Measurements from ENCODE around the gene ABHD5.

ABHD5 gene

DNA sequence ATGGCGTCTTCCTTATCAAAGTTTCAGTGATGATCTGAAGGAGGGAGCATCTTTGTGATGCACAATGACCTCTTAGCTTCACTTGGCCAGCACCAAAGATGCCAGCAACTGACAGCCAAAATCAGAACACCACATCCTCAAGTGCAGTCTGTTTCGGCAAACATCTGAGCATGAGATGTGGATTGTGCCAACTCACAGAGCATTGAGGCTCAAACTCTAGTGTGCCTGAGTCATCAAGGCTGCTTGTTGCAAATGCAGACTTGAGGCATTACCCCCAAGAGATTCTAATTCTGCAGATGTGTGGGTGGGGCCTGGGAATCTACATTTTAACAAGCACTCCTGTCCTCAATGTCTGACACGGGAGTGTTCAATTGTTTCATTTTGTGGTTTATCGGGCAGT is 35.8 kb downstream of the ABHD5 start:
- DNase-seq: no peak

DNA sequence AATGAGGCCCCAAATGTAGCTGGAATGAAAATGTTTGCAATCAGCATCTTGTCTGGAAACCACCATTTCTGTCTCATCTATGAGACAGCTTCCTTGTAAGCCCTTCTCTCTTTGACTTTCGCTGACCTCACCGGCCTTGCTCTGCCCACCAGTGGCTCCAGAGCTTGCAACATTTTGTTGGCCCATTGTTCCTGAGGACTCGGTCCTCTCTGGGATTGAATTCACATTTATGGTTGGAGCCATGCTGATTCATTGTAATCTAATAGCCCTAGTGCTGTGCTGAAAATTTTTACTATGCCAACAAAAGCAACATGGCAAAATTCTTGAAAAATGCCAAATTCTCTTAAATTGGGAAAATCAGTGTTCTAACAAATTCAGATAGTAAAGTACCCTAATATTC is 37.2 kb downstream of the ABHD5 start:
- DNase-seq: no peak

DNA sequence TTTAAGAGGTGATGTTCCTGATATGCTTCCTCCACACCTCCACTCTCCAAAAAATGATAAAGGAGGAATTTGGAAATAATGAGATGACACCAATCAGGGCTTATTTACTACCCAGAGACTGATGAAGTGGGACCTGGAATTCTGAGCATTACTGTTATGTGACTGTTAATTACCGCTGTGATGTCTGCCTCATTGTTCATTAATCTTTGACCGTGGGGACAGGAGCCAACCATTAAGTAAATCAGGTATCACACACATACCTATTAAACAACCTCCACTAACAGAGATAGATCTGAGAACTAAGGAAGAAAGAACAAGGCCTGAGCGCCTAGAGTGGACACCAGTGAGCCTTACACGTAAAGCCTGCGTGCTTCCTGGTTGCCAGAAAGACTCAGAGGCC is 37.7 kb downstream of the ABHD5 start:
- DNase-seq: no peak

DNA sequence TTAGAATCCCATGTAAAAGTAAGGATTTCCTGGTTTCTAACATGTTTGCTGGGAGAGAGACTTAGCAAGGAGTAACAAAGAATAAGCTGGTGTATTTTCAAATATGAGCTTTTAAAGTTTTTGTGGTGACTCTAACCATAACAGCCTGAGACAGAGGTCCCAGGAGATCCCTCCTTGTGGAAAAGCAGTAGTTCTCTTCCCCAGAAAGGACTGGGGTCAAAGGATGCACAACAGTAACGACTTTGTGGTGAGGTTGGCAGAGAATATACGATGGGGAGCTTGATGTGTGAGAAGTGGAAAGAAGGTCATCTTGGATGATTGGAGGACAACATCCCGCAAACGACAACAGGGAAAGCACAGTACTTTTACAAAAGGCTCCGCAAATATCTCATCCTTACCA is 38.2 kb downstream of the ABHD5 start:
- DNase-seq: no peak

DNA sequence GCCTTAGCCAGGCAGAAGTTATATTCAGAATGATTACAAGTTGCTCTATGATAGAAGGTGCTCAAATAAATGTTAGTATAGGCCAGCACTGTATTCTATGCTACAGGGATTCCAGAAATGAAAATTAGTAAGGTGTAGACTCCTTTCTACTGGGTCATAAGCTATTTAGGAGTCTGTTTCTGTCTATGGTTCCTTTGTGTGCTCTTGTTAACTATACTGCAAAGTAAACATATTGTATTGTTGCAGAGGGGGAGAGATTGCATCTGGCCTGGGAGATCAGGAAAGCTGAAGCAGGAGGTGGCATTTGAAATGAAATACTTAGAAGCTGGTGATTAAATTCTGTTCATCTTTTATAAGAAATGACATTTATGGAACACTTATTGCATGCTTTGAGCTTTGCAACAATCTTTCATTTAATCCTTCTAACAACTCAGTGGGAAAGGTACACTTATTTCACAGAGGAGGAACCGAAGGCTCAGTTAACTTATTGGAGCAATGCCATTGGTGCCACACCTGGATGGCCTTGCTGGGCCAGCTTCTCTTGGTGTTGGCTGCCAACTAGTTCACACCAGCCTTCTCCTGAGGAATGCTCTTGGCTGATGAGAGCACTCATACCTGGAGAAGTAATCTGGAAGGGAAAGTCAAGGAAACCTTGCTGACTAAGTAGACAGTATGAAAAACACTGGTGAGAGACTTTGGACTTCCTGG is 39.1 kb downstream of the ABHD5 start:
- DNase-seq: no peak

DNA sequence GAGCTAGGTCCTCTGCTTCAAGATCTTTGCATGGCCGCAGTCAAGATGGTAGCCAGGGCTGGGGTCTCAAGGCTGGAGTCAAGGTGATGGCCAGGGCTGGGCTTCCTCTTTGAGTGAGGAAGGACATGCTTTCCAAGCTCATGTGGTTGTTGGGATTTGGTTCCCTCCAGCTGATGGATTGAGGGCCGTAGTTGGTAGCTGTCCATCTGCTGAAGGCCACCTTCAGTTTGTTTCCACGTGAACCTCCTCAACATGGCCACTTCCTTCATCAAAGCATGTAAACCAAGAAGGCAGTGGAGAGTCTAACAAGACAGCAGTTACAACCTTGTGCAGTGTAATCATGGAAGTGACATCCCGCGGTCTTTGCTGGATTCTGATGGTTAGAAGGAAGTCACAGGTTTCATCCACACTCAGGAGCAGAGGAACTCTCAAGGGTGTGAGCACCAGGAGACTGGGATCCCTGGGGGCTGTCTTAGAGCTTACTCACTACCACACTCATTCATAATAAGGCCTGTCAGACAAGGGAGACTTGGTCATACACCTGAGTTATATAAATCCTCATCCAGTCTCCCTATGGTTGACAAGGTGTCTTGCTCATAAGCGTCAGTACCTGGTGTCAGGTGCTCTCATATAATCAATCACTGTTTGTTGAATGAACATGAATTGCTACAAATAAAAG is 42.1 kb downstream of the ABHD5 start:
- DNase-seq: no peak

DNA sequence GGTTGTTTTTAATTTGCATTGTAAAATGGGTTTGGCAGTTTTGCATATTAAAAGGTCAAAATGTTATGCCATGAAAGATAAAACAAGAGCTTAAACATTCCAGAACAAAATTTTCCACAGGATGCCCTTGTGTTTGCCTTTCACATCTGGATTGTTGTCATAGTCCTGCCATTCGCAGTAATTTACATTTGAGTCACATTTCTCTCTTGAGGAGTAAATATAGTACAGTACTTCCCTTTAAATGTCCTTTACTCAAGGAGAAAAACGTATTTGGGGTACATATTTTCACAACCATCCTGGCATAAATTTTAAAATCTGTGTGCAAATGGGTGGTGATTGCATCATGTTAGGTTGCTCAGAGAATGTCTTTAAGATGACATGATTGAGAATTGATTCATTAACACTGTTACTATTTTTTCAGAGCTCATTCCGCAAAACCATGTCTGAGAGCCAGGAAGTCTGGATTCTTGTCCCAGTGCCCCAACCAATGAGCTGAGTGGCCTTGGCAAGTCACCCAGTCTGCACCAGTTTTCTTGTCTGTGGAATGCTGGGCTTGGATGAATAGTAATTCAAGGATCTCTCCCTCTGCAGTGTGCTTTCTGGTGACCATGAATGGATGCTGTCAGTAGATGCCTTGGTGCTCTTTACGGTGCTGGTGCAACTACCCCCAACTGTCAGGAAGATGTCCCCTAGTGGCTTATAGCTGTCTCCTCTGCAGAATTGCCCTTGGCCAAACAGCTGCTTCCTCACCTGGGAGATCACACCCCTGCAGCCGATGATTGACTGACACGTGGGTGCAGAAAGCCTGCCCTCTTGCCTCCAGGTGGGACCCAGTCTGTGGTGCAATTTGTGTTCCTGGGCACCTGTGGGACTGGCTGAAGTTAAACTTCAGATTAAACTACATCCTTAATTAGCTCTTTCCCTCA is 43.0 kb downstream of the ABHD5 start:
- DNase-seq: no peak

DNA sequence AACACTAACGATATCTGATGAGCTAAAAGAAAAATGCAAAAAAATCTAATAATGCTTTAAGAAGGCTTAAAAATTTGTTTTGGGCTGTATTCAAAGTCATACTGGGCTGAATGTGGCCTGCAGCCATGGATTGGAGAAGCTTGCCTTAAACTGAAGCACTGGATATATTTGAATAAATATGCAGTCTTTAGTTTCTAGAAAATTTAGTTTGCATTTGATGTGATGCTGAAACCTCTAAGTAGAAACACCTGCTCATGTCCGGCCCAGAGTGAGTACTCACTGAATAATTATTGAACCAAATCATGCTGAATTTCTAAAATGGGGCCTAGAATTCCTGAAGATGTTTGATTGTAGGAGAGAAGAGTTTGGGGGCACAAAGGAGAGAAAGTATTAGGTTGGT is 43.9 kb downstream of the ABHD5 start:
- DNase-seq: no peak

DNA sequence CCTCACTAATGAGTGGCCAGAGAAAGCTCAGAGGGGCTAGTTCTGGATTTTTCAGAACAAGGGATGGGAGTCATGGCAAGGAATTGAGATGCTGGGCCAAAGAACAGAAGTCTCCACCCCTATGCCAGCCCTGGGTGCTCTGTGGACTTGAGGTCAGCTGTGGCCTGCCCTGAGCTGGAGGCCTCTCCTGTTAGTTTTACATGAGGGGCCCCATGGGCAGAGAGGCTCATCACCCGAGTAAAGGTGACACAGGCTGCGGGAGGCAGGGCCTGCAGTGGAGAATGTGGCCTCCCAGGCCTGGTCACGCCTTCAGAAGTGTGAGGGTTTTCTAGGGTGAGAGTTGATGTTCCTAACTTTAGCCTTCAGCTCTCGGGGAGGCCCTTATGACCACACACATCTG is 44.9 kb downstream of the ABHD5 start:
- DNase-seq: no peak

DNA sequence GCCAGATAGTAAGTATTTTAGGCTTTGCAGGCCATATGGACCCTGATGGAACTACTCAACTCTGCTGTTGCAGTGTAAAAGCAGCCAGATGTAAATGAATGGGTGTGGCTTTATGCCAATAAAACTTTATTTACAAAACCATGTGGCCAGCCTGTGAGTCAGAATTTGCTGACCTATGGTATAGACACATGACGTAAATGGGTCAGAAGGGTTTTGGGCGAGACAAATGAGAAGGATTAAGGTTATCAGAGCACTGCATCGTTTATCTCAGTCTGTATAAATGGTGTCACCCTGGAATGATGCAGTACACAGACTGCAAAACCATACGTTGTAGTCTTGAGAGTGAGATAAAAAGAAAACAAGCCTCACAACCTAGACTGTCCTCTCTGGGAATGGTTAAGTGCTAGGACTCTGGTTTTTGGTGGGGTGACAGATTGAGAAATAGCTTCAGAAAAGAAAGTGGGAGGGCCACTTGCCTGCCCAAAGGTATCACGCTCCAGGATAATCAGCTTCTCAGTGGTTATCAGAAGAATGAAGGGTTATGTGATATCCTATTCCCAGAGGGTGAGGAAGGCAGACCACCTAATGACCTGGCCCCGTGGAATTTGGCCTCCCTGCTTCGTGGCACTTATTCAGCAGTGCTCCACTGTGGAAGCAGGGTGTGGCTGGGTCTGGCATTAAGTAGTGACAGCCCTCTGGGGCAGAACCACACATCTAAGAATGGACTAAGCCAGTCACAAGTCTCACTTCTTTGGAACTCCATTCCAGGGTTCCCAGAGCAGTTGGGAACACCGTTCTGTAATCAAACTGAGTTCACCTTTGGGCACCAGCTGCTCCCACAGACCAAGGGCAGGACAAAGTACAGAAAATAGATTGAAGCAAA is 46.1 kb downstream of the ABHD5 start:
- DNase-seq: no peak

DNA sequence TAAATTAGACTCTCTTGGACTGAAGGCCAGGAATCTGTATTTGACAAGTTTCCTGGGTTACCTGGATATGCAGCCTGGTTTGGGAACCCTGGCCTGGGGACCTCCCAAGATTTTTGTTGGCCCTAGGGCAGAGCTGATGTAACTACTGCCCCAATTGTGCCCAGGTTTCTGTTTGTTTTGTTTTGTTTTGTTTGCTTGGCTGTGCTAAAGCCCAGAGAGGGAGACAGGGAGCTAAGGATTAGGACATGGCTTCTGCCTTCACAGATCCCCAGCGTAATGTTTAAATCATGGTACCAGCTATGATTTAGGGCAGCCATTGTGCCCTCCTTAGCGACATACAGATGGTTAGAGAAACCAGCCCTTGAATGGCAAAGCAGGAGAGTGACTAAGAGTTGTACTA is 47.6 kb downstream of the ABHD5 start:
- no peak for DNase-seq

DNA sequence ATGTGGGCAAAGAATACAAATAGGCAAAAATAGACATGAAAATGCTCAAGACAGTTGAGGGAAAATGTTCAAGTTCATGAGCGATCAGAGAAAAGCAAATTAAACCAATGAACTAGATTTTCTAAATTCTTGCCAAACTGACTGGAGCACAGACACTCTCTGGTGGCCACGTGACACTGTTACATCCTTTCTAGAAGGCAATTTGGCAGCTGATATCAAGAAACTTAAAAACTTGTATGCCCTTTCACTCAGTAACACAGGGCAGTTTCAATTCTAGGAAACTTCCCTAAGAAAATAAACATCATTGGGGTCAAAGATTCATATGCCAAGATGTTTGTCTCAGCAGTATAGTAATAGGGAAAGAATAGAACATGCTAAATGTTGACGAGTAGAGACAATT is 52.2 kb downstream of the ABHD5 start:
- no peak for DNase-seq

DNA sequence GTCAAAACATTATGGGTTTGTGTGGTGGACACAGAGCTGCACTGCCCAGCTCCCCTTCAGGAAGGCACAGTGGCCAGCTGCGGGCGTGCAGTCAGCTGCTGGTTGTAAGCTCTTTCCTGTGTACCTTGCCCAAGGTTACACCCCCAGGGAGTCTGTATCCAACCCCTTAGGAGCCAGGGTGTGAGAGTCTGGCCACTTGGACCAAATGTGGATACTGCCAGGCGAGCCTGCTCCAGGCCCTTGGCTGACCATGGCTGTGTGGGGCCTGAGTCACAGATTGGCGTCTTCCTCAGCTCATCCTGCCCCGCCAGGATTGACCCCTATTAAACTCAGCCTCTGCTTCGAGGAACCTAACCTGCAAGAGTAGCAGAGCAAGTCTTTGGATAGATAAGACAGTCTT is 56.9 kb downstream of the ABHD5 start:
- DNase-seq: no peak

DNA sequence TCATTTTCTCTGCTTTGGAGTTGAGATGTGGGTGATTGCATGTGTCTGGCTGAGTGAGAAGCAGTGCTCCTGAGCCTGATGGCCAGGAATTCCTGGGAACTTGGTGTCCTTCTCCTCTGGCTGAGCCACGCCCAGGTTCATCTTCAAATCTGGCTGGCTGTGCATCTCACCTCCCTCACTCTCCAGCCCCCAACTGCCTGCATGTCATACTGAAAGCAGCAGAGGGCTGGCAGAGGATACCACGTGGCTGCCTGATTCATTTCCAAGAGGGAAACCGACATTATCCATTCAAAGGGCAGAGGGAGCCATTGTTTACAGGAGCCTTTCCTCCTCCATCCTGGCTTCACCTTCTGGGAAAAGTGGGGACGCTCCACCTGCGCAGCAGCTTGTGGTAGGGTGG is 57.4 kb downstream of the ABHD5 start:
- DNase-seq: no peak

DNA sequence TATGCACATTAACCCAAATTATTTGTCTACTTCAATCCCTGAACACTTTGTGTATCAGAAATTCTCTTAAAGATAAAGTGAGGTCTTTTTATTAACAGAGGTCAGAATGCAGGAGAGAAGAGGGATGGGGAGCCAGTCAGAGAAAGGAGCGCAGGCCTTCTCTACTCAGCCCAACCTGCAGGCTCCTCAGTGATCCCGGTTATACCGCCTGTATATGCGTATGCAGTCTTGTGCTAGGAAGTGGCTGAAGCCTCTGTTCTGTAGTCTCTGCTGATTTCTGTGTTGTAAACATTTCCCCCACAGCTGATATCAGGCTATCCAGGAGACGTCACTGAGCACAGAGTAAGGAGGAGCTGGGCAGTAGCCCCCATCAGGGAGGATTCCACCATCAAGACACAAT is 57.9 kb downstream of the ABHD5 start:
- no peak for DNase-seq

DNA sequence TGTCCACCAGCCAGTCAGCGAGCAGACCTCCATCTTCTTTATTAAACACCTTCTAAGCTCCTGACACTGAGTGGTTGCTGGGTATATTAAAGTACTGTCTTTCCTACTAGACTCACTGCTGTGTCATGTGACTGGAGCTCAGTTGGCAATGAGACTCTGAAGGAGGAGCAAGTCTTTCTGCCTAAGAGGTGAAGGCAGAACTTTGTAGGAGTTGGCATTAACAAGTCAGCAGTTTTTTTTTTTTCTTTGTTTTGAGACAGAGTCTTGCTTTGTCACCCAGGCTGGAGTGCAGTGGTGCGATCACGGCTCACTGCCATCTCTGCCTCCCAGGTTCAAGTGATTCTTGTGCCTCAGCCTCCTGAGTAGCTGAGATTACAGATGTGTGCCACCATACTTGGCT is 62.2 kb downstream of the ABHD5 start:
- no peak for DNase-seq

DNA sequence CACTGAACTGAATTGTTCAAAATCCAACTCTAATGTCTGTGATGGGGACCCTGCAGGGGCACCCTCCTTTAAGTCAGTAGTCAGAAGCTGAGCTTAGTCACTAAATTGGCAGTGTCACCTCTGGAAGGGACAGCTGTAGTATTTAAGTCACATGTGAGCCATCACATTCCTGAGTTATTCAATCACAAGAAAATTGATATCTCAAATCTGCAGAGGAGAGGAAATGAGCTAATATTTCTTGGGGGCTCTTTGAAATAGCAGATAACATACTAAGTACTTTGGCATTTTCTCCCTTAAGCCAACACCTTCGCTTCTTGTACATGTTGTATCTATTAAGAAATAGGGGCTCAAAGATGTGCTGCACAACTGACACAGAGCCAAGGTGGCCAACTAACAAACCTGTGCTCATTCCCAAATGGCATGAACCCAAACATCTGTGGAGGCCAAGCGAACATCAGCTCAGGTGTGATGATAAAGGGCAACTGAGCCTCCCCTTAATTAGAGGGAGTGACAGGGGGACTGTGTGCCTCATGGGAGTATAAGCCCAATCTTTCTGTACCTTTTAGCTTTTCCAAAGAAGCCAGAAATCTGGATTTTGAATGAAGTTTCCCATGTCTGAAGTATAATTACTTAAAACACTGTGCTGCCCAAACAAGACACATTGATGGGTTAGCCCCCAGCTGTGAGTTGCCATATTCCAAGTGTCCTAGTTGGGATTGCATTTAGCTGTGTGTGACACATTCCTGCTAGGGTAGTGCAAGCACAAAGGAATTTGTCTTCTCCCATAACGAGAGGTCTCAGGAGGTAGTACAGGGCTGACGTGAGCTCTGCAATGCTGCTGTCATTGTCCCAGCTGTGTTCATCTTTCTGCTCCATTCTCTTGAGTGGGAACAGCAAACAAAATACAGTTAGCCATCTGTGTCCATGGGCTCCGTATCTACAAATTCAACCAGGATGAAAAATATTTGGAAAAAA is 63.3 kb downstream of the ABHD5 start:
- no peak for DNase-seq

DNA sequence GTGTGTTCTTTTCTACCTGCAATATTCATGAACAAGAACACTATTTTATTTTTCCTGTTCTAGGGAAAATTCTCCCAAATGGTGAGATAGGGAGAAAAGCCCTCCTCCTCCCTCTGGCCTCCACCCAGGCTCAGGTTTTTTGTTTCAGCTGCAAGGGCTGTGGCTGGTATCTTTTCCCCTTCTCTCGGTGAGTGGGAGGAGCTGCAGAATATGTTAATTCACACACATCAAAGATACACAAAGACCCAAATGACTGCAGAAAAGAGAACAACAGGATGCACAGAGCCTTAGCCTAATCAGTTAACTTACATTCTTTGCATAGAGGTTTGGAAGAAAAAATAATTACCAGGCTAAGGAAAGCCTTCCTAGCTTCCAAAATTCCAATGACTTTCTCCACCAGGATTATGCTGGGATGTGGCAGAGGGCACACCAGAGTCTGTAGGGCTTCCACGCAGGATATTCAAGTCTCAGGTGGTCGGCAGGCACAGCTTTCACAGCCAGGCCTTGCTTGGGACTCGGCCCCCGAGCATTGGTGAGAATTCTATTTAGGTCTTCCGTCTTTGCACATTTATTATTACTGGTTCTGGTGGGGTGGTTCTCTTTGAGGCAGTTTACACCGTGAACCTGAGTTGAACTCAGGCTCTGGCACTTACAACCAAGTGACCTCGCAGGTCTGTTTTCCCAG is 64.9 kb downstream of the ABHD5 start:
- DNase-seq: no peak

DNA sequence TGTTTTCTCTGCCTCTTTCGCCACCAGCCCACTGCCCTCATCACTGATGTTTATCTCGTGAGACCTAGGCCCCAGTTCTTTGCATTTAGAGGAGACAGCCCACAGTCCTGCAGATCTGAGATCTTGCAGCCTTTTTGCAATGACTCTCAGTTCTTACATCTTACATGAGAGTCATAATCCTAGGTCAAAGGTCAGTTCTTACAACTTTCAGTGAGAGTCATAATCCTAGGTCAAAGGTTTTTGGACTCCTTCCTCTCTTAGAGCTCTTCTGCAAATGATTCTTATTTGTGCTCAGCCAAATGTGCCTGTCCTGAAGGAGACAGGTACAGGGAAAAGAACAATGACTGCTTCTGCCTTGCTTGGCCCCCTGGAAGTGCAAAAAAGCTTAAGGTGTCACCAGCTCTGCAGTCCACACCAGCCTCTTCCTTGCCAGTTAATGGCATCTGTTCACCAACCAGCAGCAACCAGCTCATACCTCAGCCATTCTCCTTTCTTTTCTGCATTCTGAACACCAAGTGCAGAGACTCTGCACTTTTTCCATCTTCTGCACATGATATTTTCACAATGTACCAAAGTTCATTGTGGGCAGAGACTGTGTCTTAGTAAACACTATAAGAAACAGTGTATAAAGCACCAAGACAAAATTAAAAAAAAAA is 67.1 kb downstream of the ABHD5 start:
- no peak for DNase-seq

DNA sequence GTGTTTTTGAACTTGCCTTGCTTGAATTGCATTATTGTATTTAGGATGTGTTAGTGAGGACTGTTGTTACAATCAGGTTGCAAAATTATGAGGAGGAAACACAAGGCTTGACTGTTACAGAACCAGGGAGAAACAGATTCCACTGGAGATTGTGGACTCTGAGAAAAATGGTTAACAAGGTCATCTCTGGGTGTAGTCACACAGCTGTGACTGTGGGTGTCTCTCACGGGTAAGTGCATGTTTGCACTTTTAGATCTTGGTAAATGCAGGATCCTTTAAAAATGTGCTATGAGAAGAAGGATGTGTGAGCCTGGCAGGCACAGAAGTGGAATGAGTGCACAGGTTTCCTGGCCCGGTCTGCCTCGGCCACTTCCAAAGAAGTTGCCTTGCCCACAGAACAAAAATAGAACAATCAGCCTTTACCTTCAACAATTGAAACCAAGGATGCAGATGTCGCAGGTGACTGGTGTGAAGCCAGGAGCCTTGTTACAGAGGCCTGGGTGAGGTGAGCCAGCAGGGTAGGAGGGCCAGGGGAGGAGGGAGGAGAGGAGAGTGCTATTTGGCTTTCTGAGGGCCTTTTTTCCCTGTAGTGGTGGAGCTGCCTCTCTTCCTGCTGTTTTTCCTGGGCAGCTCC is 68.0 kb downstream of the ABHD5 start:
- no peak for DNase-seq

Measured in stimulated activated naive CD4-positive, alpha-beta T cell treated with Interleukin-2 at 50 U/mL for 16 hours (primary cell).